CD4-positive, alpha-beta T cell treated with Interleukin-4 for 4 hours (primary cell): ENCODE measurements around the gene TMEM94.

Experiments used
- DNase-seq: peaks from one replicate; pipeline ENCODE4 v3.0.0-alpha.2; 2020

Gene TMEM94

DNA sequence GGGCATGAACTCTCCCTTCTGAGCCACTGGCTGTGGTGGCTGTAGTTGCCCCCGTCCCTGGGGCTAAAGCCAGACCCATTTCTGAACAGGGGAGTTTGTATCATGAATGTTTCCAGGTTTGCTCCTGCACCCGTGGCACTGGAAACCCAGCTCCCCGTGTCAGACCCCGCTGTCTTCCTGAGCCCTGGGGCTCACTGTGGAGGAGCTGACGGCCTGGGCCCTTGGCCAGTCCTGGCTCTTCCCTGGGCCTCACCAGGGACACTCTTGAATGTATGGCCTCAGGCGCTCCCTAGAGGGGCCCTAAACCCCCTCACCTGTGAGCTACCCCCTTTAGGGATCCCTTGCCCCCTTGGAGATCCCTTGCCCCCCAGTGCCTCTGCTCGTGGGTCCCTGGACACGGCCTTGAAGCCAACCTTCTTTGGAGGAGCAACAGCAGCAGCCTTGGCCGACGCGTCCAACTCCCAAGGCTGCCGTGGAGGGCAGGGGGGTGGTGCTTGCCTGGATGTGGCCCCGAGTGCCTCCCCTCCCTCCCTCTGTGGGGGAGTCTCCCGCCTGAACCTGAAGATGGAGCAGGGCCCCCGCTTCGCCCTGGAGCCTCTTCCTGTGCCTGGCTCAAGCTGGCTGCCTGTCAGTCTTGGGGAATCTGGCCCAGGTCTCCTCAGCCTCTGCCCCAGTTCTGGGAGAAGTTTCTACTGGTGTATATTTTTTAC, 43.0 kb downstream of the TMEM94 start:
- DNase-seq: no peak

GRCh38 chr17:75500419-75501216, 44.2 kb downstream of the TMEM94 start:
- DNase-seq: no peak

- no peak for DNase-seq
Measured at GRCh38 chr17:75501378-75502071, 45.1 kb downstream of the TMEM94 start.

DNA sequence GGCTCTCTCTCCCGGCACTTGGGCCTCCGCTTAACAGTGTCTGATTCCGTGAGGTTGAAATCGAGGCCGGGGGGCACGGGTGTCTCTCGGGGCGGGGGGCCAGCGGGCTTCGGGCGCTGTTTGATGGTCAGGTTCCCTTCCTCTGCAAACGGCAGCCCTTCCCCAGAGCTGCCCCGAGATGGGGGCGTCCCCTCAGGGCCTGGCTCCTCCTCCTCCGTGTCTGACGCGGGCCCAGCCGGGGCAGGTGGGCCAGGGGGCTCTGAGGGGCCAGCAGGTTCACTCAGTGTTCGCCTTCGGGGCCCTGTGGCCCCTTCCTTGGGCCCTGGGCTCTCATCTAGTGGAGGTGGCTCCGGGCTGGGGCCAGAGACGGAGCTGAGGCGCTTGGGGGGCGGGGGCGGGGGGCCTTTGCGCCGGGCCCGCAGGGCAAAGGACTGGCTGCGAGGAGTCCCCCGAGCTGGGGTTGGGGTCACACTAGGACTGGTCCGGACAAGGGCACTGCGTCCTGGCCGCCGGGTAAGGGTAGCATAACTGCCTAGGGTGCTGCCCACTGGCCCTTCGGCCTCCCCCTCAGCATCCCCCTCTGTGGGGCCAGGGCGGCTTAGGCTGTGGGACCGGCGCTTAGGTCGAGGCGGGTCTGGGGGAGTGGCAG, 45.8 kb downstream of the TMEM94 start:
- DNase-seq: no peak

- DNase-seq: no peak
Measured at GRCh38 chr17:75502721-75503329, 46.4 kb downstream of the TMEM94 start.

GRCh38 chr17:75503337-75503950, 47.0 kb downstream of the TMEM94 start:
- no peak for DNase-seq

GRCh38 chr17:75503976-75504346, 47.5 kb downstream of the TMEM94 start:
- DNase-seq: no peak

DNA sequence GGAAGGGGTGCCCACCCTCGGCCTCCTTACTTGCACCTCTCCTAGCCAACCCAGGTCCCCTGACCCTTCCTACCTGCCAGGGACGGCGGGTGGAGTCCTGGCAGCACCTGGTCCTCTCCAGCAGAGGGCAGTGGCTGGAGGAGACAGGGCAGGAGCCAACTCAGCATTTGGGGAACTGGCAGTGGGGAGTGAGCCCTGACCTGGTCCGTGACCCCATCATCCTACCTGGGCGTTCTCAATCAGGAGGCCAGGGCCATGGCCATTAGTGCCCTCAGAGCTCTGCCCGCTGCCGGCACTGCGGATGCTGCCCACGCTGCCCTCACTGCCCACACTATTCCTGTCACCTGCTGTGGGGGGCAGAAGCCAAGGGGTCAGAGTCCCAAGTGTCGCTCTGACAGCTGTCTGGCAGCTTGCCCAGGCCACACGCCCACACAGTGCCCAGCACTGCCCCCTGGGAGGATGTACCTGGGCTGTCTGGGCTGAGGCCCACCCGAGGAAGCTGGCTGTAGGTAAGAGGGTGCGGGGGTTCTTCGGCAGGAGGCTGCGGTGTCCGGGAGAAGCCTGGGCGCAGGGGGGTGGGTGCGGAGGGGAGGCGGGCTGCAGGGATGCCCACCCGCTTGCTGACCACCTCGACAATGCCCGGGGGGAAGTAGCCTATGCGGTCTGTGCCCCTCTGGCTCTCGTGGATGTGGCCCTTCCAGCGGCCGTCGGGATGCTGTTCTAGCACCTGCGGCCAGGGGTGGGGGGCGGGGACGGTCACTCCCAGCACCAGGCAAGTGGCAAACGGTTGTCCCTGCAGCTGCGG, 48.1 kb downstream of the TMEM94 start:
- peak; percentile 19 for DNase-seq

DNA sequence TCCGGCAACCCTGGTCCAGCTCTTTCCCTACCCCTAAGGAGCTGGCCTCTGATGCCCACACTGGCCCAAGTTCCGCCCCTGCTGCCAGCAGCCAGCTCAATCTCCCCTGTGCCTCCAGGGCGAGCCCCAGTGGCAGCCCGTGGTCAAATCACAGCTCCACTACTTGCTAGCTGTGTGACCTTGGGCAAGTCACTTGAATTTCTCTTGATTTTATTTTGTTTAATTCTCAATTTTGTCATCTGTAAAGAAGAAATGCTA, 48.6 kb downstream of the TMEM94 start:
- no peak for DNase-seq

DNA sequence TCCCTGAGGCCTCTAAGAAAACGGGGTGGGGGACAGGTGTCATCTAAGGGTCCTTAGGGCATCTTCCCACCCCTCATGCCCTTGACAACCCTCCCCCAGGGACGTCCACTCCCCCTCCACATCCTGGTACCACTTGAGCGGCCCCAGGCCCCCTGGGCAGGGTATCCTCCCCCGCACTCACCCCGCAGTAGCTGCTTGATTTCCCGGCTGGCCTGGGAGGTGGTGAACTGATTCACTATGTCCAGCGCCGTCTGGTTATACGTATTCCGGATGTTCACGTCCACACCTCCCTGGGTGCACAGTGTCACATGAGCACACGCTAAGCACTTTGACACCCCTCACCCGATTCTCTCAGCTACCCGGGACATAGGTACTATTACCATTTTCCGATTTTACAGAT, 49.2 kb downstream of the TMEM94 start:
- no peak for DNase-seq

DNA sequence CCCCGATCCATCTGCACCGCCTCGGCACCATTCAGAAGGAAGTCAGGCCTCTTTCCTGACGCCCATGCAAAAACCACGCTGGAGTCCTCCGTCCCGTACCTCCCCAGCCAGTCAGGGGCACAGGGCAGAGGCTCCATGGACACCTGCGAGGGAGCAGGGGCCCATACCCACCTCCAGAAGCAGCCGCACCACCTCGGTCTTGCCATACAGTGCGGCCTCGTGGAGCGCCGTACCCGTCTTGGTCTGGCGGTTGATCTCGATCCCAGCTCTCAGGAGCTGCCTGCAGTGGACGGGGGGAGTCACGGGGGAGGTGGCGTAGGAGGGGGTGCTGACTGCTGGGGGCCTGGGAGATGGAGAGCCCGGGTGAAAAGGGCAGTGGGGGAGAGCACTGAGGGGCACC, 49.7 kb downstream of the TMEM94 start:
- no peak for DNase-seq

GRCh38 chr17:75506888-75507287, 50.5 kb downstream of the TMEM94 start:
- DNase-seq: no peak

GRCh38 chr17:75507733-75508719, 51.6 kb downstream of the TMEM94 start:
- no peak for DNase-seq

- no peak for DNase-seq
Measured at GRCh38 chr17:75508931-75509361, 52.5 kb downstream of the TMEM94 start.

DNA sequence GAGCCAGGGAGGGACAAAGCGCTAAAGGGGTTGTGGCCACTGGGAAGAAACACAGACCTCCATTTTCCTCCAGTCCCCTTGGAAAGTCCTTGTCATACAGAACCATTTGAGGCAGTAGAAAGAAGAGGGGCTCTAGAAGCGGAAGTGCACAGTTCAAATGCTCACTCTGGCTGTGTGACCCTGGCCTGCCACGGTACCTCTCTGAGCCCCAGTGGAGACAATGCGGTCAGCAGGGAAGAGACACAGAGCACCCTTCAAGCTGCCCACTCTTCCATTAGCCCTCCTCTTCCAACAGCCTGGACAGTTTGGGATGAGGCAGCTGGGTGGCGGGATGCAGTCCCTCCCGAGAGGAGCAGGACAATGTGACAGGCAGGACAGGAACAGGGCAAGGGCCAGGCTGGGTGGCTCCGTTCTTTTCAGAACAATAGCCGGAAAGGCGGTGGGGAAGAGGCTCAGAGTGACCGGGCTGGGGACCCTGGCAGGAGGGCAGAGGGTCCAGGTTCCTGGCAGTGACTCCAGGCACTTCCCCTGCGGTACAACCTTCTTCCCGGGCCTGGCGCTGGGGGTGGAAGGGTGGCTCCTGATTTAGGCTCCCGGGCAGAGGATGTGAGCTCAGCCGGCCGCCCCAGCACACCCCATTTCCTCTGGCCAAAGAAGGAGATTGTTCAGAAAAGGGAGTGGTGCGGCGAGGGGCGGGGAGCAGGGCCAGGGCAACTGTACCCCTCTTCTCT, 53.3 kb downstream of the TMEM94 start:
- no peak for DNase-seq

DNA sequence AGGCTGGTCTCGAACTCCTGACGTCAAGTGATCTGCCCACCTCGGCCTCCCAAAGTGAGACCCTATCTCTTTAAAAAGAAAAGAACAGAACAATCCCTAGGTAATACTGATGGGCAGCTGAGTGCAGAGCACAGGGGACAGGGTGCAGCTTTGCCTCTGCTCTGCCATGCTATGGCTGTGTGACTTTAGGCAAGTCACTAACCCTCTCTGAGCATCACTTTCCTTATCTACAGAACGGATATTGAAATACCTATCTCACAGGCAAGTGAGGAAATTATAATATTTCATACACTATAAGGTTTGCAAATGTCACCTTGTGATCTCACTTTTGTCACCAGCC, 54.8 kb downstream of the TMEM94 start:
- no peak for DNase-seq

DNA sequence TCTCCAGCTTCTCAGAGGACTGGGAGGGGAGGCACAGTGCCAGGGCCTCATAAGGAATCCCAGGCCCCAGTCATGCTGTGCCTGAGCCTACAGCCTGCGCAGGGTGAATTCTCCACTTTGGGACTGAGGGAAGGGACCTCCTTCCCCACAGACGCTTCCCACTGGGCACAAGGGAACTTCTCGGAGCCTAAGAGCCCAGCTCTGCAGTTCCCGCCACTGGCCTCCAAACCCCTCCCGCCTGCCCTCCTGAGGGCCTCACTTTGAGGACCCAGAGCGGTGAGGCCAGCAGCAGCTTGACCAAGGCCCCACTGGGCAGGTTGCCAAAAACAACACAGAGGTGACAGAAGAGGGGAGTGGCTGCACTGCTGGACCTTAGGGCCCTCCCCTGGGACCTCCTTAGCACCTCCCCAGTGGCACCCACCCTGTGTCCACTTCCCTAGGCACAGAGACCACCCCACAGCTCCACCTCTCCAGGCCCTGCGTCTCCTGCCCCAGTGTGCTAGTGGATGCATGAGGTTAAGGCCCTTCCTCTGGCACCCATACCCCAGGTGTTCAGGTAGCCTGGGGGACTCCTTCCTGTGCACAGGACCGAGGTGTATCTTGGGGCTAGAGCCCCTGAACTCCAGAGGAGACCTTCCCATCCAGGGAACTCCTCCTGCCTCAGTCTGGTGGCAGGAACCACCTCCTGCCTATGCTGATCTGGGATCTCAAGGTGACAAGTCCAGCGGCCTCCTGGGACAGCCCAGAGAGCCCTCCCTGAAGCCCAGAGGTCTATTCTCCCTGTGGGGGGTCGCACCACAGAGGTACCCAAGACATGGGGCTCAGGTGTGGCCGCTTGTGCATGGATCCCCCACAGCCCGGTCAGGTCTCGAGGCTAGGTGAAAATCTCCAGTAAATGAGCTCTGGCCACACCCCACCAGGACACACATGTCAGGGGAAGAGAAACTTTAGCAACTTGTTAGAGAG, 55.5 kb downstream of the TMEM94 start:
- no peak for DNase-seq

DNA sequence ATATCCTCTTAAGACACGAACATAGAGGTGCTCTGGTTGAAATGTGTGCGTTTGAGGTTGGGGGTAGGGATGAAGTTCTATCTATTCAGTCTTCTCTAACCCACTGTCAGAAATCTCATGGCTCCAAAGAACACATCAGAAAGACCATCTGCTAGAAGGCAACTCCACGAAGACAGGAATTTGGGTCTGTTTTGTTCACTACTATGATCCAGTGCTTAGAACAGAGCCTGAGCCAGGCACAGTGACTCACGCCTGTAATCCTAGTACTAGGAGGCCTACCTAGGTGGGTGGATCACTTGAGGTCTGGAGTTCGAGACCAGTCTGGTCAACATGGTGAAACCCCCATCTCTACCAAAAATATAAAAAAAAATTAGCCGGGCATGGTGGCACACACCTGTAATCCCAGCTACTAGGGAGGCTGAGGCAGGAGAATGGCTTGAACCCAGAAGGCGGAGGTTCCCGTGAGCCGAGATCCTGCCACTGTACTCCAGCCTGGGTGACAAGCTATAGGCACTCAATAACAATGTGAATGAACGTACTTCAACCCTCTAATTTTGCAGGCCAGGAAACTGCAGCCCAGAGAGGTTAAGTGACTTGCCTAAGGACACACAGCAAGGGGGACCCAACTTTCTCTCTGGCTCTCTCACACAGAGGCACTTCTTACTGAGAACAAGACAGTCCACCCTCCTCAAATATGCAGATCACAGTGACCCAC, 56.6 kb downstream of the TMEM94 start:
- no peak for DNase-seq
